ENCODE results near the gene VSNL1. TPM values are rescaled to one million over a fixed set of nuclear protein-coding genes. Genes with fewer than 3 reads are reported as not detected.
"Not testable (repeated sequence)": the region's sequence is repeated elsewhere in the genome, so short reads cannot be mapped to it uniquely, and the experiment has no call there.

VSNL1 gene
- total RNA-seq, 1 experiment from 2014 or later: 68.6 TPM

DNA sequence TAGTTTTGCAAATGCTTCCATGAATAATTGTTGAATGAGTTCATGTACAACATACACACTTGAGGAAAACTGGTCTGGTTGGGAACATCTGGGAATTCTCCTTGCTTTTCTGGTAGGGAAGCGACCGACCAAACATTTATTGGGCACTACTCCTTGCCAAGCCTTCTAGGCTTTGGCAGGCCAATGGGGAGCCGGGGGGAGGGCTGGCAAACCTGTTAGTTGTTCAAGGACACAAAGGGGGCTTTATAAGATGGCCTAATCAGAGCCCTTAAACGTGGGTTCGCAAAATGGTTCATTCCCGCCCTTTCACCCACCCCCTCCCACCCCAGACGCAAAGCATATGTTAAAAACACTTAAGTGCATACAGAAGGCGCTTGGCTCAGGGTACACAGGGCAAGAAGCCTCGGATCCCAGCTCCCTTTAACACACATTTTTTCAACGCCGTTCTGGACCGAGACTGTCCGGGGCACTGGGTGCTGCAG, 844 bp upstream of the VSNL1 start:
- peak; percentile 86 for DNase-seq (ENCODE audit: low read depth)
- in situ Hi-C loops (cut with HindIII; ENCODE audit: low pct_unique_long_range_greater_than_20kb, low sequenced_read_pairs): no loop called here

DNA sequence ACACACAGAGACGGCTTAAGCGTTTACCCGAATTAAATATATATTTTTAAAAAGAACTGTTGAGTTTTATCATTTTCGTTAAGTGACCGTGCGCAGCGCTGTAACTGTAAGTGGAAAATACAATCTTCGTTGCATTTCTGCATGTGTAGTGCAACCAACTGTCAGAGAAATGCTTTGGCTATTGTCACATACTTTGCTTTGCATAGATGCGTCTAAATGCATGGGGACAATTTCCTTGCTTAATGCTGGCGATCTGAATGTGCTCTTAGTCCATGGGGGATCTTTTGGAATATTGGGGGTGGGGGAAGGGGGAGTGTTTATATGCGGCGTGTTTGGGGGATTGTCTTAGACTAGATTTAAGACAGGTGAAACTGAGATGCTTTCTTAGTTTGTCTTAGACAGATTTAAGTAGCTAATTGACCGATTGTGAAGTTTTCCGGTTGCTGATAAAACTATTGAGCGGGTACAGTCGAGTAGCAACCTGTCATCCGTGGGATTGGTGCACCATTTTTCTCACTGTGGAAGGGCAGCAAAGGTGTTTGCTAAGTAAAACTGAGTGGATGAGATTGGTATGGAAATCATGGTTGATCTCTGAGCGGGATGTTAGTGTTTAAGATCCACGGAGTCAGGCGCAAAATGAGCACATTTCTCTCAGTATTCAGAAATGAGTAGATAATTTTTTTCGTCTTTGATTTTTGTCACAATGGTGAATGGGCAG, 476 bp downstream of the VSNL1 start:
- in situ Hi-C loops (cut with HindIII; ENCODE audit: low pct_unique_long_range_greater_than_20kb, low sequenced_read_pairs): no loop called here
- peak; percentile 28 for DNase-seq (ENCODE audit: low read depth)

DNA sequence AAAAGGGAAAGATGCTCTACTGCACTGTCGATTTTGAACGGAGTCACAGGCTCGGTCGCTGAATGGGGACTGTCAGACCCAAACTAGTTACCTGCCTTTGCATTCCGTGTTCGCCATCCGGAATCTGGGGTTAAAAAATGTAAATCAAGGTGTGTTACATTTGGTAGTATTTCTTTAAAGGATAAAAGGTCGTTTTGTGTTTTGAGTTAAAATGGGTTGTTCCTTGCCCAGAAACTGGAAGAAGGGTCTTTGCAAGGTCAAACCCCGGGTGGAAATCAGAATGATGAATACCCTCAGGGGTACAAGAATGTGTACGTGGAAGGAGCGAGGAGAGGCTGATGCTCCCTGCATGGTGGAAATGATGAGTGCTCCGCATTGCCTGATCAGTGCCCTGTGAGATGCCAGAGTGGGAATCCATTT, 1.0 kb downstream of the VSNL1 start:
- in situ Hi-C loops (cut with HindIII; ENCODE audit: low pct_unique_long_range_greater_than_20kb, low sequenced_read_pairs): no loop called here

DNA sequence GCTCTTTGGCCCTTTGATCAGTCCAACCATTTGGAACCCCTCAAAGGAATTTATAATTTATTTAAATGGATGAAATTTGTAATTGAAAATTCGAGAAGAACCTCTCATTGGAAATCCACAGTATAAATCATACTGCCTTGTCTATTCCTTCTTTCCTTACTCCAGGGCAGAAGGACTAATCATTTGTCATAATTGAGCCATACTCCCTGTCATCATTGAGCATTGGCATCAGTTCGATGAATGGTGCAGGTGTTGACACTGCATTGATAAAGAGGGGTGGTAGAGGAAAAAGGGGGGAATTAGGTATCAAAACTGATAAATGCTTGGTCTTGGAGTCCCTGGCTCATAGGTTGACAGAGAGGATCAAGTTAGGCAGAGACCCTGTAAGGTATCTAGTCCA, 2.0 kb downstream of the VSNL1 start:
- peak; percentile 42 for DNase-seq (ENCODE audit: low read depth)
- in situ Hi-C loops (cut with HindIII; ENCODE audit: low pct_unique_long_range_greater_than_20kb, low sequenced_read_pairs): no loop called here

More for the DNA sequence above, 1.0 kb downstream of the VSNL1 start:
- peak; percentile 23 for DNase-seq (ENCODE audit: low read depth)

DNA sequence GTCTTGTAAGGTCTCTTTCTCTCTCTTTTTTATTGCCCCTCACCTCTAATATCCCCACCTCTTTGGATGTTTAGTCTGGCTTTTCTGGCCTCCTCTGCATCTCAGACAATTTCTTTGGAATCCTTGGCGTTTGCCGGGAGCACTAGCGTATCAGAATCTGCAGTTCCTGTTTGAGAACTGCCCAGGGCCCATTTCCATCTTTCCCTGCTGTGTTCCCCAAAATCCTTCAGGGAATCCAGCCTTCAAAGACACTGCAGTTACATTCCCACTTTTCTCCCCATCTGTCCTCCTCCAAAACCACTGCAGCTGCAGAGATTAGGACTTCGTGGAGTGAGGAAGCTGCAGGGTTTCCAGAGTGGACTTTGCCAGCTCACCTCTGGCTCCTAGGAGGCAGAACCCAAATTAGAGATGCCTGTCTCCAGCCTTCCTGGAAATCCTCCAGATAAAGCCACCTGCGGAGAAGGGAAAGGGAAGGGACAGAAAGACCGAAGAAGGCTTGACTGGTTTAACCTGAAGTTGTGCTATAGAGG, 2.7 kb downstream of the VSNL1 start:
- DNase-seq (ENCODE audit: low read depth): peak; percentile 50
- in situ Hi-C loops (cut with HindIII; ENCODE audit: low pct_unique_long_range_greater_than_20kb, low sequenced_read_pairs): no loop called here

DNA sequence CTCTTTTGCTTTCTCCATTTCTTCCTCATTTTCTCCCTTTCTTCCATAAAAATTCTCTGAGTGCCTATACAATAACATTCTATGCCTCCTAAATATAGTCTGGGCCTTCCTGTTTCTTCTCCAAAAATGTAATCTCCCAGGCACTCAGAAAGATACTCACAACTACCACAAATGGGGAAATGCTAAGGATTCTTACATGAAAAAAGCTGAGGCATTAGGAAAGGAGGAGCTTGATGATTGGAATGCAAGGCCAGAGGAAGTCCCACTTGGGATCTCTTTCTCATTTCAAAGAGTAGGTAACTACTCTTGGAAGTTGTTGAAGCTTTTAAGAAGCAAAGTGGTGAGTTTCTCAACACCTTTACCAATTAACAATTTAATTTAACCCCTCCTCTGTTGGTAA, 3.4 kb downstream of the VSNL1 start:
- in situ Hi-C loops (cut with HindIII; ENCODE audit: low pct_unique_long_range_greater_than_20kb, low sequenced_read_pairs): no loop called here
- peak; percentile 51 for DNase-seq (ENCODE audit: low read depth)

DNA sequence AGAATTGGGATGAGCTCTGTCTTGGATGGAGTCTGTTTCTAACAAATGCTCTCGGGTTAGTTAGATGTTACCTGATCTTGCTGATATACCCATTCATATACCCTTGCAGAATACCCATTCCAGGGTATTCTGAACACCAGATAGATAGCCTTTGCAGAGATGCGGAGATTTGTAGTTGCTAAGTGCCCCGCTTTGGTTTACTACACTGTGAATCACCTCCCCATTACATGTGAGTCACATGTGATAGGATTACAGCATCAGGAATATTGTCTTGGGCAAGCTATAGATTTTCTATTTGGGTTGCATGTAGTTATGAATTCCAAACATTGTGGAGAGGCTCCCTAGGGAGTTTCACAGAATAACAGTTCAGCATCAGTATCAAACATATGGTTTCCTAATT, 3.8 kb downstream of the VSNL1 start:
- in situ Hi-C loops (cut with HindIII; ENCODE audit: low pct_unique_long_range_greater_than_20kb, low sequenced_read_pairs): no loop called here
- DNase-seq (ENCODE audit: low read depth): peak; percentile 58

DNA sequence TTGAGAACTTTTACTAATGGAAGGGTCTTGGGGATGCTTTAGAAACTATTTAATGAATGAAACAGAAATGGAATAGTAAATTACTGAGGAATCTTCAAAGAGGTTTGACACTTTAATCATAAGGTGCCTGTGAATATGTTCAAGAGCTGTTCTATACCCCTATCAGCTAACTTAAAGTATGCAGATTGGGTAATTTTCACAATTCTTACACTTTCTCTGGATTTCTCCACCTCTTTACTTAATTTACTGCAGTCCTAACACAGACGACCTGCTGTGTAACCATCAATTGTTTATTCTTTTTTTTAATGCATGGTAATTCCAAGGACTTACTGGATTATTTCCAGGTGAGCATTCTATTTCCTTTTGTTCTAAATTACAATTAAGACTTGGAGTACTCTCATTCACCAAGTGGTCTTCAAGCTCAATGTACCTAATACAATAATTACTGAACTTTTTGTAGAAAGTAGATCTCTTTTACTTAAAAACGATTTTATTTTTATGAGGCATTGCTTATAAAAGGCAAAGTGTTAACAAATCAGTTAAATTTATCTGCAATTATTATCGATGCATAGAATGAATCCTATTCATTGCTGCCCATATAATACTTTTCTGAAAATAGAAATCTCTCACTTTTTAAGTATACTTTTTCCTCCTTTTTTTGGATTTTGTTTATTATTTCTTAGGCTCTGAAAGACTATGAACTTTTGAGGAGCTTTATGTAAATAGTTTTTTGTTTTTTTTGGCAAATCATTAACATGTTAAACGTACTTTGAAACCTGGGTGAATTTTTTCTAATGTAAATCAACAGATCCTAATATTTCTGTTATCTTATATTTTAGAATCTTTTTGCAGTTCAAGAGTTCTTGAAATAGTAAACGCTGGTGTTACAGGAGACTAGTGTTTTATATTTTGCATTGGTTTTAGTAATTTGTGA, 5.5 kb downstream of the VSNL1 start:
- DNase-seq (ENCODE audit: low read depth): peak; percentile 23
- in situ Hi-C loops (cut with HindIII; ENCODE audit: low pct_unique_long_range_greater_than_20kb, low sequenced_read_pairs): no loop called here

DNA sequence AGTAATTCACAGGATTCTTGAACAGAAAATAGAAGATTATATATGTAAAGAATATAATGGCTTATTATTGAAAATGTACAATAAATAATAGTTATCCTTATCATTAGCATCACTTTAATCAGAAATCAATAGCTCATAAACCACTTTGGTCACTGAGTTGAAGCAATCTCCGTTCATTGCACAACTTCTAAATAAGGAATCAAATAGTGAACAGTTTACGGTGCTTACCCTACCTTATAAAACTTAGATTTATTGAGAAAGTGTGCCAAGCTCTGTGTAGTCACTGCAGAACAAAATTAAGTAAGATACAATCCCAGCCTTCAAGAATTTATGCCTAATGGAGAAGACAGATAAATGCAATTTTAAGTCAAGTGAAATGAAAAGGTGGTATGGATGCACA, 6.7 kb downstream of the VSNL1 start:
- DNase-seq (ENCODE audit: low read depth): no peak
- in situ Hi-C loops (cut with HindIII; ENCODE audit: low pct_unique_long_range_greater_than_20kb, low sequenced_read_pairs): no loop called here

DNA sequence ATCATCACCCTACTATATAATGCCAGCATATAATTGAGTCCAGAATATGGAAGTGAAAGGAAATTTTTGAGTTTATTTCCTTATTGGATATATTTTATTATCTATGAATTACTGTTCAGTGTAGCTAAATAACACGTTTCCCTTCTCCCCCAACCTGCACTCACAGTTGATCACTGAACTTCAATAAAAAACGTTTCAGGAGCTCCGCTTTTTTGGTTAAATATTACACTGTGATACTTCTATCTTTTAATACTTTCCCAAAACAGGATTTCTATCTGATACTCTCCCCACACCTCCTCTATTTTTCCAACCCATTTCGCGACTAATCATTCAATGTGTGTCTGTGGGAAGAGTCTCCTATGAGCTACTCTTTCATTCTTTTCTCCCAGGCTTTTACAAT, 7.2 kb downstream of the VSNL1 start:
- DNase-seq (ENCODE audit: low read depth): no peak
- in situ Hi-C loops (cut with HindIII; ENCODE audit: low pct_unique_long_range_greater_than_20kb, low sequenced_read_pairs): no loop called here

DNA sequence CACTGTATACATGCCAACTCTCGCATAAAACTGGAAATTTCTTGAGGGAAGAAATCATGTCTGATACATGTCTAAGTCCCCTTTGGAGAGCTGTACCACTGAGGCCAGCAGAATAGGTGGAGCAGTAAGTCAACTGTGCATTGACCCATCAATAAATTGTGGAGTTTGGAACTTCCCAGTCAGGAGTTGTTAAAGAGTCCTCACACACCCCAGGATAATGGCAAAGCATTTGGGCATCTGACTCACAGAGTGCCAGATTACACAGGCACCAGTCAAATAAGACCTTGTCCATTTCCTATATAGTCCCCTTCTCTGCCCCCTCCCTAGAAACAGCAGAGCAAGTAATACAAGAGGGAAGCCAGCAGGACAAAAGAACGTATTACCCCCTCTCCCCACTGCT, 10.4 kb downstream of the VSNL1 start:
- in situ Hi-C loops (cut with HindIII; ENCODE audit: low pct_unique_long_range_greater_than_20kb, low sequenced_read_pairs): no loop called here
- DNase-seq (ENCODE audit: low read depth): no peak

DNA sequence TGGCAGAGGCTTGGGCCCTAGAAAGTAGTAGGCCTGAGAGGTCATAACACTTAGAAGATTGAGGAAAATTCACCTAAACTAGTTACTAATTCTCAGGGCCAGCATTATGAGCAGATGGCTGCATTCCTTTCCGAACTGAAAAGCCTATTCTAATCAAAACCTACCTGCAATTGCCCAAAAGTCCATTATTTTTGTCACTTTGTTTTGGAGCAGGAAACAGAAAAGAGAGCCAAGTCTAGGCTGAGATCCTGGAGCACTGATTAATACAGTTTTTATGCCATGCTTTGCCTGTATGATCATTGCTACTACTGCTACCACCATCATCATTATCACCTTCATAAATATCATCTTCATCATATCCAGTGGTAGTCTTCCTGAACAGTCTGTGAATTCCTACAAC, 14.7 kb downstream of the VSNL1 start:
- no peak for DNase-seq (ENCODE audit: low read depth)
- in situ Hi-C loops (cut with HindIII; ENCODE audit: low pct_unique_long_range_greater_than_20kb, low sequenced_read_pairs): no loop called here

DNA sequence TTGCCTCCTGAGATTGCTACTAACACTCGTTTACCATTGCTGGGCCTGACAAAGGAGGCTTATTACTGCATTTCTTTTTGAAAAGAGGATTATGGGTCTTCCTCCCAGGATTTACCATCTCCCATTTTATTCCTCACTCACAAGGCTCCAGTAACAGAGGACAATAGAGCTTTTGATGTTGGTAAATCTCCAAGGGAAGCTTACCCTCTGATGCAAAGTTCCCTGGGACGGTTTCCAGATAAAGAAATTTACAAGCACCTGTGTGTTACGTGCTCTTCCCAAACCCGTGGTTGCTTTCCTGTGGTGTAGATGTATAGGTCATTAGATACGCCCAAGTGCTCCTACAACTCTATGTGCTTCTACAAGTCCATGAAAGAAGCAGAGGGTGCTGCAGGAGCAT, 17.1 kb downstream of the VSNL1 start:
- no peak for DNase-seq (ENCODE audit: low read depth)
- in situ Hi-C loops (cut with HindIII; ENCODE audit: low pct_unique_long_range_greater_than_20kb, low sequenced_read_pairs): no loop called here

DNA sequence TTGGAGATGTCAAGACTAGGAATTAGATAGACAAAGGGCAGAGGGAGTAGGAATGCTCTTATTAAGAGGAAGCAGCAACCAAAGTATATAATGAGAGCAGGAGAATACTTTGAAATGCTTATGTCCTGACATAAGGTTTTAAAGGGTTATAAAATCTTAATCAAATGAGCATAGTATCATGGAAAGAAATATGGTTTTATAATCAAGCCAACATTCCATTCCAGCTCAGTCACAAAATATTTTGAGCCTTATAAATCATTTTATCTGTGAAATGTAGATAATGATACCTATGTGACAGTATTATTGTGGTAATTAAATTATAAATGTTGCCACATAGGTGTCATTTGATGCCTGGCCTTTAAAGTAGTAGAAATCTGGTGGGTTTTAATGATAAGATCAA, 17.6 kb downstream of the VSNL1 start:
- DNase-seq (ENCODE audit: low read depth): no peak
- in situ Hi-C loops (cut with HindIII; ENCODE audit: low pct_unique_long_range_greater_than_20kb, low sequenced_read_pairs): no loop called here

DNA sequence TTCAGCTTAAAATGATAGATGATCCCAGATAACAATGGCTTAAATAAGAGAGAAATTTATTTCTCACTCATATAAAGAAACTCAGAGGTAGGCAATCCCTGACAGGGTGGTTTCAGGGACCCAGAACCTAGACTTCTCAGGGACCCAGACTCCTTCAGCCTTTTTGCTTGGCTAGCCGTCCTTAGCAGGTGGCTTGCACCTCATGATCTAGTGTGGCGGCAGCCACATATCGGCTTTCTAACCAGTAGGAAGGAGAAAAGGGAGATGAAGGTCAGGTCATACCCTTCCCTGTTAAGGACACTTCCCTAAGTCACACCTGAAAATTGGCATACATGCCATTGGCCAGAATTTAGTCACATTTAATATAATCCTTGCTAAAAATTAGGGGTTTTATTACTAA, 18.4 kb downstream of the VSNL1 start:
- in situ Hi-C loops (cut with HindIII; ENCODE audit: low pct_unique_long_range_greater_than_20kb, low sequenced_read_pairs): no loop called here
- no peak for DNase-seq (ENCODE audit: low read depth)

DNA sequence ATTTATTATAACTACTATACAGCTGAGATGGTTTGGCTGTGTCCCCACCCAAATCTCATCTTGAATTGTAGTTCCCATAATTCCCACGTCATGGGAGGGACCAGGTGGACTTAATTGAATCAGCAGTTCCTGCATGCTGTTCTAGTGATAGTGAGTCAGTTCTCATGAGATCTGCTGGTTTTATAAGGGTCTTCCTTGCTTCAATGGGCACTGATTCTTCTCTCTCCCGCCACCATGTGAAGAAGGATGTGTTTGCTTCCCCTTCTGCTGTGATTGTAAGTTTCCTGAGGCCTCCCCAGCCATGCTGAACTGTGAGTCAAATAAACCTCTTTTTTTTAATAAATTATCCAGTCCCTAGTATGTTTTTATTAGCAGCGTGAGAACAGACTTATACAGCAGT, 25.2 kb downstream of the VSNL1 start:
- in situ Hi-C loops (cut with HindIII; ENCODE audit: low pct_unique_long_range_greater_than_20kb, low sequenced_read_pairs); DNase-seq (ENCODE audit: low read depth): not testable (repeated sequence)

DNA sequence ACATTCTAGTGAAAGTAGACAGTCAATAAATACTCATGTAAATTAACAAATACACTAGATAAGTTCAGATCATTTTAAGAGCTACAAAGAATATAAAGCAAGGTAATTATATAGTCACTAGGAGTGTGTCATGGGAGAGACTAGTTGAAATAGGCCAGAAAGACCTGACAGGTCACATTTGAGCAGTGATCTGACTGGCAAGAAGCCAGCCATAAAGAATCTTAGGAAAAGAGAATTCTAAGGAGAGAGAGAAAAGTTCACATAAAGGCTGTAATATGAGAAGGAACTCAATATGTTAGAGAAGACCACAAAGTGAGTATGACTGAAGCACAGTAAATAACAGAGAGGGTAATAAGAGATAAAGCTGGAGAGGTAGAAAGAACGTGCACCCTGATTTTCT, 31.2 kb downstream of the VSNL1 start:
- no peak for DNase-seq (ENCODE audit: low read depth)
- in situ Hi-C loops (cut with HindIII; ENCODE audit: low pct_unique_long_range_greater_than_20kb, low sequenced_read_pairs): no loop called here

DNA sequence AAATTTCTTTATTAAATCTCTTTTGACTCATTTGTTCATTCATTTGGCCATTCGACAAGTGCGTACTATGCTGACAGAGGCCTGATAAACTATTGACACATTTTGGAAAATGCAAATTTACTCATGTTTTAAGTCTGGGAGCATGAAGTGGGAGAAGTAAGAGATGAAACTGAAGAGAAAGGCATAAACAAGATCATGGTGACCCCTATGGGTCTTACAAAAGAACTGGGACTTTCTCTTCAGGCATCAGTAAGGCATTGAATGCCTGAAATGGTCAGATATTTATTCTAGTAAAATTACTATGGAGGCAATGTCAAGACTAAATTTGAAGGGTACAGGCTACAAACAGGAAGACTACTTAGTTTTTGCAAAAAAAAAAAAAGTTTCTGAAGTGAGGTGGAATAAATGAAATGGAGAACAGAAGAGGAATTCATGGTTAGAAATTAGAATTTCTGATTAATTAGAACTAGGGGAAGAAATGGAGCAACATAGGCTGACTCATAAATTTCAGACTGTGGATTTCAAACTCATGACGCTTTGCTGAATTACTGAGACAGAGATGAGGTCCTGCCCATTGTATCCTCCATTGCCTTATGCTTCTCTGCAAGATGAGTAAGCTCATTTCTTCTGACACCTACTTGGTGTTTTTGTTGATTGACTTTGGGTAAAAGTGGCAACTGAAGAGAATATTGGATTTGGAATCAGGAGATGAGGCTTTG, 32.7 kb downstream of the VSNL1 start:
- DNase-seq (ENCODE audit: low read depth): peak; percentile 20
- in situ Hi-C loops (cut with HindIII; ENCODE audit: low pct_unique_long_range_greater_than_20kb, low sequenced_read_pairs): no loop called here

DNA sequence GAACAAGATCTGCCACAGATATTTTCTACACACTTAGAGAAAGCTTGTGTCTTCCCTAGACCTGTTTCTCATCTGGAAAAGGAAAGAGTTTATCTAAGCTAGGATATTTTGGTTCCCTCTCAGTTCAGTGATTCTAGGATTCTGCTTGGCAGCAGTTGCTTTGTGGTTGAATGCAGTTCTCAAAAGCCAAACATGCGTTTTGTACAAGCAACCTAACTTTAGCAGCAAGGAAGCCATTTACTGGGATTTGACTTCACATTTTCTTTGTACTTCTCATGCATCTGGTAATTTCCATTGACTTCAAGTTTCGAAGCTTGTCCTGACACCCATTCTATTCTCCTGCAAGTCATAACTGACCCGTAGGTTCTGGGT, 33.3 kb downstream of the VSNL1 start:
- DNase-seq (ENCODE audit: low read depth): no peak
- in situ Hi-C loops (cut with HindIII; ENCODE audit: low pct_unique_long_range_greater_than_20kb, low sequenced_read_pairs): no loop called here
